HG03196 (cell line): ENCODE data around the gene C6orf163.

Source experiments
- ATAC-seq: cut with Tn5 transposase; IDR thresholded peaks from one replicate; pipeline ENCODE4 v1.9.1; 2021; ENCODE audit not compliant: unreplicated experiment

C6orf163 gene

GRCh38 chr6:87408721-87409155 is 64.1 kb downstream of the C6orf163 start:
- no peak for ATAC-seq
